HFFc6 (cell line): Measurements from ENCODE around the gene LDLRAD1. TPM values are rescaled to one million over a fixed set of nuclear protein-coding genes. Genes with fewer than 3 reads are reported as not detected.
"Not testable (repeated sequence)": the region's sequence is repeated elsewhere in the genome, so short reads cannot be mapped to it uniquely, and the experiment has no call there.

ENCODE experiments used
- DNase-seq: peaks from one replicate; pipeline ENCODE4 v3.0.0-alpha.2; 2018
- H3K27ac Mint-ChIP-seq: 2 replicates; pipeline ENCODE4 v1.8.0; 2020; ENCODE audit warnings: mild to moderate bottlenecking, mixed read lengths
- H3K27me3 Mint-ChIP-seq: 2 replicates; pipeline ENCODE4 v1.8.0; 2021; ENCODE audit warnings: mild to moderate bottlenecking, moderate library complexity, mixed read lengths; ENCODE audit not compliant: insufficient read depth
- H3K36me3 Mint-ChIP-seq: 2 replicates; pipeline ENCODE4 v1.8.0; 2021; ENCODE audit warnings: low read depth, mixed read lengths
- H3K4me1 Mint-ChIP-seq: 2 replicates; pipeline ENCODE4 v1.8.0; 2020; ENCODE audit warnings: low read depth, mixed read lengths
- H3K4me3 Mint-ChIP-seq: 2 replicates; pipeline ENCODE4 v1.8.0; 2020; ENCODE audit warnings: mild to moderate bottlenecking, moderate library complexity, mixed read lengths
- H3K9me3 Mint-ChIP-seq: 2 replicates; pipeline ENCODE4 v1.8.0; 2020; ENCODE audit warnings: mild to moderate bottlenecking, mixed read lengths
- total RNA-seq, 6 experiments: library from RNA; stranded (reverse); fragmentation: NEBNext Ultra II Directional; extraction: Animal tissue kit (Norgen Biotek cat#: 25700); gene quantifications; 2 replicates in 1 of 6; 3 replicates in 5 of 6; pipeline ENCODE4 v1.2.3, GENCODE V29; 2021
- TF ChIP-seq, protein P1 (sequence below): fragments of 200-600 bp; sonication (generic); IDR thresholded peaks from 2 replicates; pipeline ENCODE4 v1.5.0; 2021; ENCODE audit warnings: antibody characterized with exemption, mild to moderate bottlenecking

The LDLRAD1 gene
- total RNA-seq, 6 experiments from 2014 or later = not detected

DNA sequence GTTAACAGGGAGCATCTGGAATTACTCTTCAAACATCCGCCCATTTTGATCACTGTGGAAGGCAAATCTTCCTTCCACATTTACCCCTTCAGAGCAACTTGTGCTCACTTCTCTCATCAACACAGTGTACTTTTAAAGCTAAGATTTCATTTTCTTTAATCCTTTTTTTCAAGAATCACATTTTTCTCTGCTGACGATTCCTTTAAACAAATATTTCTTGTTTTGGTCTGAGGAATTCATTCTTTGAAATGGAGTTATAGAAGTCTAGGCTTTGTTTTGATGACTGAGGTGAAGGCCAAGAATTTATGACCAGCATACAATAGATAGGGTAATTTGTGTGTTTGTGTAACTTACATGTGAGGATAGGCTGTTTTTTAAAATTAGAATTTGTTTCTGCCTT is 46.3 kb downstream of the LDLRAD1 start:
- H3K9me3 Mint-ChIP-seq = no peaks in the 10 kb centered on the region
- DNase-seq = peak; percentile 37
- H3K4me3 Mint-ChIP-seq = no peak overlapping the region
- H3K4me1 Mint-ChIP-seq = peaks cover 24% of the 10 kb centered on the region
- no peaks in the 10 kb centered on the region for H3K27me3 Mint-ChIP-seq
- H3K27ac Mint-ChIP-seq = peak overlapping the region; percentile 58
- TF ChIP-seq, protein P1, sequence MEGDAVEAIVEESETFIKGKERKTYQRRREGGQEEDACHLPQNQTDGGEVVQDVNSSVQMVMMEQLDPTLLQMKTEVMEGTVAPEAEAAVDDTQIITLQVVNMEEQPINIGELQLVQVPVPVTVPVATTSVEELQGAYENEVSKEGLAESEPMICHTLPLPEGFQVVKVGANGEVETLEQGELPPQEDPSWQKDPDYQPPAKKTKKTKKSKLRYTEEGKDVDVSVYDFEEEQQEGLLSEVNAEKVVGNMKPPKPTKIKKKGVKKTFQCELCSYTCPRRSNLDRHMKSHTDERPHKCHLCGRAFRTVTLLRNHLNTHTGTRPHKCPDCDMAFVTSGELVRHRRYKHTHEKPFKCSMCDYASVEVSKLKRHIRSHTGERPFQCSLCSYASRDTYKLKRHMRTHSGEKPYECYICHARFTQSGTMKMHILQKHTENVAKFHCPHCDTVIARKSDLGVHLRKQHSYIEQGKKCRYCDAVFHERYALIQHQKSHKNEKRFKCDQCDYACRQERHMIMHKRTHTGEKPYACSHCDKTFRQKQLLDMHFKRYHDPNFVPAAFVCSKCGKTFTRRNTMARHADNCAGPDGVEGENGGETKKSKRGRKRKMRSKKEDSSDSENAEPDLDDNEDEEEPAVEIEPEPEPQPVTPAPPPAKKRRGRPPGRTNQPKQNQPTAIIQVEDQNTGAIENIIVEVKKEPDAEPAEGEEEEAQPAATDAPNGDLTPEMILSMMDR = no peak
- H3K36me3 Mint-ChIP-seq = peaks cover 35% of the 10 kb centered on the region

DNA sequence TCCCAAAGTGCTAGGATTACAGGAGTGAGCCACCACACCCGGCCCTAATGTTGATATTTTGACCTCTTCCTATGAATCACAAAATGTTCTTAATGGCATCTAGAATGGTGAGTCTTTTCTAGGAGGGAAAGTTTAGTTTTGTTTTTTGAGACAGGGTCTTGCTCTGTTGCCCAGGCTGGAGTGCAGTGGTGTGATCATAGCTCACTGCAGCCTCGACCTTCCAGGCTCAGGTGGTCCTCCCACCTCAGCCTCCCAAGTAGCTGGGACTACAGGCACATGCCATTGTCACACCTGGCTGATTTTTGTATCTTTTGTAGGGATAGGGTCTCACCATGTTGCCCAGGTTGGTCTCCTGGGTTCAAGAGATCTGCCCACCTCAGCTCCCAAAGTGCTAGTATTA is 48.7 kb downstream of the LDLRAD1 start:
- not testable (repeated sequence) for H3K4me3 Mint-ChIP-seq, DNase-seq, H3K27me3 Mint-ChIP-seq, H3K27ac Mint-ChIP-seq, H3K9me3 Mint-ChIP-seq
- H3K4me1 Mint-ChIP-seq = peaks cover 26% of the 10 kb centered on the region
- peaks cover 30% of the 10 kb centered on the region for H3K36me3 Mint-ChIP-seq

GRCh38 chr1:53968125-53968513 is 49.9 kb downstream of the LDLRAD1 start:
- peaks cover 36% of the 10 kb centered on the region for H3K4me1 Mint-ChIP-seq
- DNase-seq = no peak
- no peak overlapping the region for H3K4me3 Mint-ChIP-seq
- no peaks in the 10 kb centered on the region for H3K9me3 Mint-ChIP-seq
- H3K36me3 Mint-ChIP-seq = peaks cover 30% of the 10 kb centered on the region
- no peaks in the 10 kb centered on the region for H3K27me3 Mint-ChIP-seq
- TF ChIP-seq, protein P1 = no peak
- H3K27ac Mint-ChIP-seq = no peak overlapping the region

- Mint-ChIP-seq H3K4me3 (no peak overlapping the region), H3K36me3 (peaks cover 28% of the 10 kb centered on the region), H3K9me3 (no peaks in the 10 kb centered on the region), H3K27ac (no peak overlapping the region; the same call in 1 of the 2 replicates), H3K4me1 (peaks cover 36% of the 10 kb centered on the region), H3K27me3 (no peaks in the 10 kb centered on the region)
- TF ChIP-seq, protein P1 = no peak; the same call in 1 of the 2 replicates
- no peak for DNase-seq
Measured at GRCh38 chr1:53967409-53968124, 50.4 kb downstream of the LDLRAD1 start.

- no peaks in the 10 kb centered on the region for H3K9me3 Mint-ChIP-seq
- TF ChIP-seq, protein P1 = no peak
- H3K36me3 Mint-ChIP-seq = peaks cover 34% of the 10 kb centered on the region
- DNase-seq = no peak
- no peaks in the 10 kb centered on the region for H3K27me3 Mint-ChIP-seq
- H3K4me1 Mint-ChIP-seq = peaks cover 31% of the 10 kb centered on the region
- no peak overlapping the region for H3K27ac Mint-ChIP-seq
- H3K4me3 Mint-ChIP-seq = no peak overlapping the region
Measured at GRCh38 chr1:53966794-53967193, 51.2 kb downstream of the LDLRAD1 start.

DNA sequence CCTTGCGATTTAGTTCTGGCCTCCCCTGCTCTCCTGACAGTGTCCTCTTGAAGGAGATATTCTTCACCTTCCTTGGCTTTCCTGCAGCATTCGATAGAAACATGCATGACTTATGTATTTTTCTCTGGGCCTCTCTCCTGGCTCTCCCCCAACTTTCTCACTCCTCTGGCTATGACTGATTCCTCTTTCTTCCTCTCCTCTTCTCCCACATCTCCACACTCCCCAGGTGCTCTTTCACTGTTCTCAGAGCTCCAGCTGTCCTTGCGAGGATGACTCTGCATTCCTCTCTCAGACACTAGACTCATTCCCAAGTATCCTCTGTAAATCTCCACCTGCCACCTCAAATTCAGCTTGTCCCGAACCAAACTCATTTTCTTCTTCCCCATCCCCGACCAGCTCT is 53.9 kb downstream of the LDLRAD1 start:
- Mint-ChIP-seq H3K27ac (peak overlapping the region; percentile 9), H3K4me3 (no peak overlapping the region), H3K27me3 (no peaks in the 10 kb centered on the region), H3K9me3 (no peaks in the 10 kb centered on the region), H3K4me1 (peaks cover 26% of the 10 kb centered on the region), H3K36me3 (peaks cover 29% of the 10 kb centered on the region)
- no peak for DNase-seq
- TF ChIP-seq, protein P1 = no peak
